ENCODE results near the gene IPO4.

DNA sequence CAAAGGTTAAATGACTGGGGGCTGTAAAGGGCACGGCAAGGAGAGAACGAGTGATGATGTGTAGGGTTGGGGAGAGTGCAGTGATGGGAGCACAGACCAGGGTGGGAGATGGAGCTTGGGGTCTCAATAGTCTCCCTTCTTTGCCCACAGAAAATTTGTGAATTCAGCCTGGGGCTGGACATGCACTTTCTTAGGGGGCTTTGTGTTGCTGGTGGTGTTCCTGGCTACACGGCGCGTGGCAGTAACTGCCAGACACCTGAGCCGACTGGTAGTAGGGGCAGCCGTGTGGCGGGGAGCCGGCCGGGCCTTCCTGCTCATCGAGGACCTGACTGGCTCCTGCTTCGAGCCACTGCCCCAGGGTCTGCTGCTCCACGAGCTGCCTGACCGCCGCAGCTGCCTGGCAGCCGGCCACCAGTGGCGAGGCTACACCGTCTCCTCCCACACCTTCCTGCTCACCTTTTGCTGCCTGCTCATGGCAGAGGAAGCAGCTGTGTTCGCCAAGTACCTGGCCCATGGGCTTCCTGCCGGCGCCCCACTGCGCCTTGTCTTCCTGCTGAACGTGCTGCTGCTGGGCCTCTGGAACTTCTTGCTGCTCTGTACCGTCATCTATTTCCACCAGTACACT lies 56.4 kb downstream of the IPO4 start:
- TF ChIP-seq EZH2 (IDR thresholded peaks at IDR 0.05) (no peak), POLR2AphosphoS5 (IDR thresholded peaks at IDR 0.05; ENCODE audit: borderline replicate concordance, low read depth, low read length) (no peak)
